ENCODE data around the gene NHLH1. TPM values are rescaled to one million over a fixed set of nuclear protein-coding genes. Genes with fewer than 3 reads are reported as not detected.

NHLH1 gene
- total and polyA plus RNA-seq, 10 of the 15 experiments (the other 5 are each of a cell fraction or from before 2014, with no cell fraction given): 0.22 to 0.98 (median 0.43) TPM; not detected in 1

DNA sequence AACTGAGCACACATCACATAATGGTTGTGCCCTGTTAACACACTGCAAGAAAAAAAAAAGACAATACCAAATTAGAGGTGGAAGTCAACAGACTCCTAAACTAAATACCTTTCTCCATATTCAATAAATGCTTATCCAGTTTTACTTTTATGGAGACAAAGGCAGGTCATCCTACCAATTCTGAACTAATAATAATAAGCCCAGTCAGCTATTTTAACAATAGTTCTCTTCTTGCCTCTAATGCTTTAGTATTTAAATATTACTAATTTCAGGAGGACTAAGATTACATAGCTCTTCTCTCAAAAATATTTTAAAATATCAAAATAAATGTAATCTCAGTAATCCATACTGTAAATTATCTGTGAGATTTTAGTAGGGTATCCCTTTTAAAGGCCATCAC, 34.4 kb upstream of the NHLH1 start (continued):
- TF ChIP-seq, protein P1, sequence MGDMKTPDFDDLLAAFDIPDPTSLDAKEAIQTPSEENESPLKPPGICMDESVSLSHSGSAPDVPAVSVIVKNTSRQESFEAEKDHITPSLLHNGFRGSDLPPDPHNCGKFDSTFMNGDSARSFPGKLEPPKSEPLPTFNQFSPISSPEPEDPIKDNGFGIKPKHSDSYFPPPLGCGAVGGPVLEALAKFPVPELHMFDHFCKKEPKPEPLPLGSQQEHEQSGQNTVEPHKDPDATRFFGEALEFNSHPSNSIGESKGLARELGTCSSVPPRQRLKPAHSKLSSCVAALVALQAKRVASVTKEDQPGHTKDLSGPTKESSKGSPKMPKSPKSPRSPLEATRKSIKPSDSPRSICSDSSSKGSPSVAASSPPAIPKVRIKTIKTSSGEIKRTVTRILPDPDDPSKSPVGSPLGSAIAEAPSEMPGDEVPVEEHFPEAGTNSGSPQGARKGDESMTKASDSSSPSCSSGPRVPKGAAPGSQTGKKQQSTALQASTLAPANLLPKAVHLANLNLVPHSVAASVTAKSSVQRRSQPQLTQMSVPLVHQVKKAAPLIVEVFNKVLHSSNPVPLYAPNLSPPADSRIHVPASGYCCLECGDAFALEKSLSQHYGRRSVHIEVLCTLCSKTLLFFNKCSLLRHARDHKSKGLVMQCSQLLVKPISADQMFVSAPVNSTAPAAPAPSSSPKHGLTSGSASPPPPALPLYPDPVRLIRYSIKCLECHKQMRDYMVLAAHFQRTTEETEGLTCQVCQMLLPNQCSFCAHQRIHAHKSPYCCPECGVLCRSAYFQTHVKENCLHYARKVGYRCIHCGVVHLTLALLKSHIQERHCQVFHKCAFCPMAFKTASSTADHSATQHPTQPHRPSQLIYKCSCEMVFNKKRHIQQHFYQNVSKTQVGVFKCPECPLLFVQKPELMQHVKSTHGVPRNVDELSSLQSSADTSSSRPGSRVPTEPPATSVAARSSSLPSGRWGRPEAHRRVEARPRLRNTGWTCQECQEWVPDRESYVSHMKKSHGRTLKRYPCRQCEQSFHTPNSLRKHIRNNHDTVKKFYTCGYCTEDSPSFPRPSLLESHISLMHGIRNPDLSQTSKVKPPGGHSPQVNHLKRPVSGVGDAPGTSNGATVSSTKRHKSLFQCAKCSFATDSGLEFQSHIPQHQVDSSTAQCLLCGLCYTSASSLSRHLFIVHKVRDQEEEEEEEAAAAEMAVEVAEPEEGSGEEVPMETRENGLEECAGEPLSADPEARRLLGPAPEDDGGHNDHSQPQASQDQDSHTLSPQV (IDR thresholded peaks at IDR 0.05): no peak
- no peak for TF ChIP-seq CBFB (IDR thresholded peaks at IDR 0.05; ENCODE audit: low read depth)
- TF ChIP-seq ESRRA (IDR thresholded peaks at IDR 0.05; ENCODE audit: low read length): no peak

DNA sequence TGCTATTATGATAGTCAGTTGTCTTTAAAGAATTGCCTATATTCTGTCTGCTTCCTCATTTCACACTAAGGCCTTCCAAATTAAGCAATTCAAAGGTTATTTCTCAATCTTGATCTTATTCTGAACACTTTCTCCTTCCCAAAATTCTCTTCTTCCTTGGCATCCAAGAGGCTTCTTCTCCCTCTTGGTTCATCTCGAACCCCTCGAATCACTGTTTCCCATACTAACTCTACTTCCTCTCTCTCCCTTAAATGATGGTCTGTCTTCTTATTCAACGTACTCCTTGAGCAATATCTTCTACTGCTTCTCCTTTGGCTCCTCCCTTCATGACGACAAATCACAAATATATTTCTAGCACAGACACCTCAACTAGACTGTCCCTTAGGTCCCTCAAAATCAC, 28.3 kb upstream of the NHLH1 start:
- Histone ChIP-seq H3K4me3 (no peak overlapping the region), H3K79me2 (ENCODE audit: control insufficient read depth, insufficient read depth, low read length) (peaks cover 49% of the 10 kb centered on the region), H3K9ac (ENCODE audit: control insufficient read depth, insufficient read depth, low read length) (no peak overlapping the region), H3K4me1 (ENCODE audit: control insufficient read depth, insufficient read depth, low read length) (0 out of 2 replicates have a peak, but pooled peaks cover 3% of the 10 kb centered on the region), H3K27me3 (replicated peaks in 1 of 2; ENCODE audit: control insufficient read depth in 2 of 2, insufficient read depth in 2 of 2, low read length in 1 of 2) (no peaks in the 10 kb centered on the region), H4K20me1 (ENCODE audit: control insufficient read depth, insufficient read depth) (no peaks in the 10 kb centered on the region), H3K27ac (ENCODE audit: control insufficient read depth, insufficient read depth) (no peak overlapping the region), H3K9me3 (replicated peaks; ENCODE audit: control insufficient read depth, insufficient read depth, low read length) (no peaks in the 10 kb centered on the region), H2AFZ (ENCODE audit: control insufficient read depth, low read depth, low read length) (no peak overlapping the region), H3K4me2 (ENCODE audit: control insufficient read depth, insufficient read depth) (no peak overlapping the region), H3K36me3 (ENCODE audit: control insufficient read depth in 2 of 2, insufficient read depth in 2 of 2, low read length in 1 of 2) (peaks cover 0 to 25% of the 10 kb centered on the region in 2 experiments; a peak in 3 of 4 replicates)
- SMC1A ChIA-PET (ENCODE audit: uncharacterized antibody, unreplicated experiment): interaction anchor here (0.7 to 1.8 kb wide), 4 partner anchors 39 to 175 kb away, joined by 3 to 7 read pairs (median 4); no protein-coding TSS in a partner anchor
- CTCF ChIA-PET: interaction anchor here (1.0 to 2.9 kb wide), 8 partner anchors 13 to 237 kb away, joined by 3 to 10 read pairs (median 4); no protein-coding TSS in a partner anchor
- no peak for FAIRE-seq
- in situ Hi-C loops (cut with MboI): loop anchor here (25.0 kb wide), 1 partner anchor 1301 kb away; no protein-coding TSS in a partner anchor
- intact Hi-C loops (cut with micrococcal nuclease; ENCODE audit: unreplicated experiment): no loop called here
- ATAC-seq: no peak
- TSS peak; percentile 1 for BruUV-seq (replicated peaks)
- RAD21 ChIA-PET (ENCODE audit: unreplicated experiment): interaction anchor here (1.0 kb wide), 1 partner anchor 47 kb away, joined by 3 read pairs; no protein-coding TSS in a partner anchor
- 91% methylated on average over 4 of the region's 4 CpGs for WGBS (ENCODE audit: insufficient coverage, insufficient replicate concordance, low lambda C conversion rate, missing lambda C conversion rate)
- no peak for DNase-seq (ENCODE audit: low read depth, low spot score)
- POLR2A ChIA-PET: interaction anchor here (1.4 kb wide), 1 partner anchor 131 kb away, joined by 3 read pairs; no protein-coding TSS in a partner anchor
- TF ChIP-seq TCF12 (IDR thresholded peaks at IDR 0.05; ENCODE audit: low read depth, low read length): no peak
- no peak for TF ChIP-seq CREB1 (IDR thresholded peaks at IDR 0.05; ENCODE audit: low read depth)
- no peak for TF ChIP-seq KAT2A (conservative IDR thresholded peaks at IDR 0.05; ENCODE audit: control insufficient read depth, low read depth, low read length)
- no peak for TF ChIP-seq SMC3 (IDR thresholded peaks at IDR 0.05; ENCODE audit: borderline replicate concordance, low read length)
- no peak for TF ChIP-seq CBX5 (IDR thresholded peaks at IDR 0.05; ENCODE audit: low read depth)
- TF ChIP-seq, protein P2, sequence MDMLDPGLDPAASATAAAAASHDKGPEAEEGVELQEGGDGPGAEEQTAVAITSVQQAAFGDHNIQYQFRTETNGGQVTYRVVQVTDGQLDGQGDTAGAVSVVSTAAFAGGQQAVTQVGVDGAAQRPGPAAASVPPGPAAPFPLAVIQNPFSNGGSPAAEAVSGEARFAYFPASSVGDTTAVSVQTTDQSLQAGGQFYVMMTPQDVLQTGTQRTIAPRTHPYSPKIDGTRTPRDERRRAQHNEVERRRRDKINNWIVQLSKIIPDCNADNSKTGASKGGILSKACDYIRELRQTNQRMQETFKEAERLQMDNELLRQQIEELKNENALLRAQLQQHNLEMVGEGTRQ (IDR thresholded peaks at IDR 0.05; ENCODE audit: borderline replicate concordance, low read depth, low read length): no peak
- TF ChIP-seq, protein P3, sequence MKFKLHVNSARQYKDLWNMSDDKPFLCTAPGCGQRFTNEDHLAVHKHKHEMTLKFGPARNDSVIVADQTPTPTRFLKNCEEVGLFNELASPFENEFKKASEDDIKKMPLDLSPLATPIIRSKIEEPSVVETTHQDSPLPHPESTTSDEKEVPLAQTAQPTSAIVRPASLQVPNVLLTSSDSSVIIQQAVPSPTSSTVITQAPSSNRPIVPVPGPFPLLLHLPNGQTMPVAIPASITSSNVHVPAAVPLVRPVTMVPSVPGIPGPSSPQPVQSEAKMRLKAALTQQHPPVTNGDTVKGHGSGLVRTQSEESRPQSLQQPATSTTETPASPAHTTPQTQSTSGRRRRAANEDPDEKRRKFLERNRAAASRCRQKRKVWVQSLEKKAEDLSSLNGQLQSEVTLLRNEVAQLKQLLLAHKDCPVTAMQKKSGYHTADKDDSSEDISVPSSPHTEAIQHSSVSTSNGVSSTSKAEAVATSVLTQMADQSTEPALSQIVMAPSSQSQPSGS (IDR thresholded peaks at IDR 0.05; ENCODE audit: low read length): no peak
- TF ChIP-seq IKZF1 (conservative IDR thresholded peaks at IDR 0.05): no peak
- no peak for TF ChIP-seq ATF7 (IDR thresholded peaks at IDR 0.05; ENCODE audit: low read depth)
- no peak for TF ChIP-seq SP1 (IDR thresholded peaks at IDR 0.05; ENCODE audit: low read depth, low read length)
- no peak for TF ChIP-seq MEF2B (IDR thresholded peaks at IDR 0.05; ENCODE audit: partially characterized antibody, poor library complexity, severe bottlenecking)
- no peak for TF ChIP-seq NR2C2 (IDR thresholded peaks at IDR 0.05; ENCODE audit: borderline replicate concordance, control insufficient read depth, insufficient read length, low read depth)
- no peak for TF ChIP-seq NFIC (IDR thresholded peaks at IDR 0.05; ENCODE audit: low read depth, low read length)
